Heart right ventricle (tissue), 16 donors: ENCODE results near the gene SLC43A2. TPM values are rescaled to one million over a fixed set of nuclear protein-coding genes. Genes with fewer than 3 reads are reported as not detected.

Experiments used
- ATAC-seq, 8 donors: fragments of 200-7000 bp; cut with Tn5 transposase; one replicate each; pipeline ENCODE4 v1.9.1; 2020; ENCODE audit warnings: mild to moderate bottlenecking in 8 of 8, moderate library complexity in 8 of 8, moderate number of reproducible peaks in 1 of 8
- DNase-seq, 2 donors: peaks; one replicate each; pipeline ENCODE4 v3.0.0-alpha.2; 2020
- H3K27ac ChIP-seq, 10 donors: fragments of 200-600 bp; sonication (generic) in 2 of 10; one replicate each; pipeline versions ENCODE4 v1.5.0 to v1.8.0; 2020 to 2022; ENCODE audit warnings: mild to moderate bottlenecking in 3 of 10
- H3K27me3 ChIP-seq, 7 donors: fragments of 200-600 bp; one replicate each; pipeline ENCODE4 v1.8.0; 2021 to 2022; ENCODE audit warnings: mild to moderate bottlenecking in 2 of 7
- H3K36me3 ChIP-seq, 9 donors: fragments of 200-600 bp; sonication (generic) in 1 of 9; one replicate each; pipeline versions ENCODE4 v1.5.0 to v1.8.0; 2020 to 2022; ENCODE audit warnings: mild to moderate bottlenecking in 2 of 9
- H3K4me1 ChIP-seq, 9 donors: fragments of 200-600 bp; sonication (generic) in 1 of 9; one replicate each; pipeline versions ENCODE4 v1.5.0 to v1.8.0; 2020 to 2022; ENCODE audit warnings: mild to moderate bottlenecking in 4 of 9
- H3K4me3 ChIP-seq, 10 donors: fragments of 200-600 bp; sonication (generic) in 2 of 10; one replicate each; pipeline versions ENCODE4 v1.5.0 to v1.8.0; 2020 to 2022; ENCODE audit warnings: mild to moderate bottlenecking in 7 of 10, moderate library complexity in 2 of 10
- H3K9me3 ChIP-seq, 11 donors: fragments of 200-600 bp in 10 of 11; sonication (generic) in 2 of 11; one replicate each; pipeline versions ENCODE4 v1.5.0 to v1.8.0; 2013 to 2022; ENCODE audit warnings: mild to moderate bottlenecking in 2 of 11, control low read depth in 1 of 11, moderate library complexity in 1 of 11
- WGBS, 2 donors: extraction: QIAGEN DNeasy Blood & Tissue Kit; methylation state at CpG; one replicate each; pipeline ENCODE4 v1.1.7; 2013; ENCODE audit warnings: inconsistent platforms in 1 of 2; 5-methylcytosine and 5-hydroxymethylcytosine counted together
- intact Hi-C, 10 donors: fragments of 100-400 bp; cut with DNase I; formaldehyde crosslinking; loops; one replicate each; pipeline versions ENCODE4 v1.11.1 to v1.14.2; 2022
- polyA plus RNA-seq, 2 donors: library from polyadenylated mRNA; stranded (reverse); fragments of 200-250 nt; gene quantifications; one replicate each; pipeline ENCODE4 v1.2.3, GENCODE V29; 2013
- total RNA-seq, 10 donors: library from RNA; stranded (reverse); fragmentation: NEBNext Ultra II Directional in 3 of 10; extraction: Animal tissue kit (Norgen Biotek cat#: 25700) in 3 of 10; gene quantifications; one replicate each; pipeline versions ENCODE4 v1.2.1 to v1.2.4, GENCODE V29; 2021 to 2023
- TF ChIP-seq, protein P1 (sequence below), 9 donors: fragments of 200-600 bp; sonication (generic) in 2 of 9; IDR thresholded peaks; one replicate each; pipeline versions ENCODE4 v1.5.0 to v1.8.0; 2021 to 2022; ENCODE audit warnings: antibody characterized with exemption in 9 of 9, mild to moderate bottlenecking in 5 of 9, moderate library complexity in 1 of 9
- donor health status: Arrhythmogenic right ventricular cardiomyopathy.
- donor health status: ischemic (EF 13 %, LVEDD 7.1; RV severe dilation, severe dysfunction).
- donor health status: healthy with polysubstance abuse.
- donor health status: DM: no; HTN: yes; CAD: no.
- donor health status: DM: no; HTN: no; CAD: no.
- donor health status: ischemic (EF 25% LVEDD 6.9; RV normal size, moderate dysfunction).
- donor health status: ischemic (EF 25% LVEDD 5.7; RV mildly dilated, moderate dysfunction).
- donor health status: healthy.
- donor health status: DM: yes; HTN: yes; CAD: no.
- donor health status: Ischemic cardiomyopathy.
- donor health status: ischemic (EF 35%, LVEDD 5.7; RV mildly dilated, moderate dysfunction).
- donor health status: nonischemic (EF 11% LVEDD 7.7; RV severe dilation, severe dysfunction).
- donor health status: DM: yes; HTN: yes; CAD: no.
- donor health status: PGD.
- donor health status: ischemic (EF 29% LVEDD 5.4; RV normal size, mild dysfunction).
- donor health status: nonischemic (EF 23%, LVEDD 6.1; RV moderate dilation, normal function).

Gene SLC43A2
- total and polyA plus RNA-seq, 12 donors = 1.6 to 16.4 (median 6.1) TPM

DNA sequence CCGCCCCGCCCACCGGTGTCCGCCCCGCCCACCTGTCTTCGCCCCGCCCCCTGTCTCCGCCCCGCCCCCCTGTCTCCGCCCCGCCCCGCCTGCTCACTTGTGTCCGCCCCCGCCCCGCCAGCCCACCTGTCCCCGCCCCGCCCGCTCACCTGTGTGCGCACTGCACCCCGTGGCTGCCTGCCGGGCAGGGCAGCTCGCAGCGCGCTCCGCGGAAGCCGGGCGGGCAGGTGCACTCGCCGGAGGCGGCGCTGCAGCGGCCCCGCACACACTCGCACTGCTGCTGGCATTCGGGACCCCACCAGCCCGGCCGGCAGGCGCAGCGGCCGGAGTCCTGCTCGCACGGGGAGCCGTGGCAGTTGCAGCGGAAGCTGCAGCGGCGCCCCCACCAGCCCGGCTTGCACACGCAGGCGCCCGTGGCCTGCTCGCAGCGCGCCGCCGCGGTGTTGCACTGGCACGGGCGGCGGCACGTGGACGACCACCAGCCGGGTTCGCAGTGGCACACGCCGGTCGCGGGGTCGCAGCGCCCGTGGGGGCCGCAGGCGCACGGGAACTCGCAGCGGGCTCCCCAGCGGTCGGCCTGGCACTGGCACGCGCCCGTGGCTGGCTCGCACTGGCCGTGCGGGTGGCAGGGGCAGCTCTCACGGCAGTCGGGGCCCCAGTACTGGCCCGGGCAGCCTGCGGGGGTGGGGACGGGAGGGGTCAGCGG is 14.8 kb upstream of the SLC43A2 start:
- TF ChIP-seq, protein P1, sequence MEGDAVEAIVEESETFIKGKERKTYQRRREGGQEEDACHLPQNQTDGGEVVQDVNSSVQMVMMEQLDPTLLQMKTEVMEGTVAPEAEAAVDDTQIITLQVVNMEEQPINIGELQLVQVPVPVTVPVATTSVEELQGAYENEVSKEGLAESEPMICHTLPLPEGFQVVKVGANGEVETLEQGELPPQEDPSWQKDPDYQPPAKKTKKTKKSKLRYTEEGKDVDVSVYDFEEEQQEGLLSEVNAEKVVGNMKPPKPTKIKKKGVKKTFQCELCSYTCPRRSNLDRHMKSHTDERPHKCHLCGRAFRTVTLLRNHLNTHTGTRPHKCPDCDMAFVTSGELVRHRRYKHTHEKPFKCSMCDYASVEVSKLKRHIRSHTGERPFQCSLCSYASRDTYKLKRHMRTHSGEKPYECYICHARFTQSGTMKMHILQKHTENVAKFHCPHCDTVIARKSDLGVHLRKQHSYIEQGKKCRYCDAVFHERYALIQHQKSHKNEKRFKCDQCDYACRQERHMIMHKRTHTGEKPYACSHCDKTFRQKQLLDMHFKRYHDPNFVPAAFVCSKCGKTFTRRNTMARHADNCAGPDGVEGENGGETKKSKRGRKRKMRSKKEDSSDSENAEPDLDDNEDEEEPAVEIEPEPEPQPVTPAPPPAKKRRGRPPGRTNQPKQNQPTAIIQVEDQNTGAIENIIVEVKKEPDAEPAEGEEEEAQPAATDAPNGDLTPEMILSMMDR (IDR thresholded peaks at IDR 0.05) = peak in 2 of 9 donors; percentile 19
- ATAC-seq = peak in 2 of 8 donors; percentile 3 to 6
- Histone ChIP-seq H3K9me3 (no peaks in the 10 kb centered on the region), H3K4me1 (peaks cover 36 to 65% (median 46%) of the 10 kb centered on the region in 9 donors), H3K27me3 (no peaks in the 10 kb centered on the region), H3K27ac (peak overlapping the region; percentile 66 to 95 (median 89)), H3K36me3 (peaks cover 0 to 43% (median 0%) of the 10 kb centered on the region in 9 donors), H3K4me3 (peak overlapping the region; percentile 1 to 68 (median 56))
- 5 to 6% methylated on average over 46 to 82 of the region's 90 CpGs for WGBS, 2 donors
- peak in 1 of 2 donors; percentile 41 for DNase-seq
- intact Hi-C loops = loop anchor here in 3 of 10 donors (5.0 to 10.0 kb wide), 3 partner anchors 71 to 389 kb away; no protein-coding TSS in a partner anchor

DNA sequence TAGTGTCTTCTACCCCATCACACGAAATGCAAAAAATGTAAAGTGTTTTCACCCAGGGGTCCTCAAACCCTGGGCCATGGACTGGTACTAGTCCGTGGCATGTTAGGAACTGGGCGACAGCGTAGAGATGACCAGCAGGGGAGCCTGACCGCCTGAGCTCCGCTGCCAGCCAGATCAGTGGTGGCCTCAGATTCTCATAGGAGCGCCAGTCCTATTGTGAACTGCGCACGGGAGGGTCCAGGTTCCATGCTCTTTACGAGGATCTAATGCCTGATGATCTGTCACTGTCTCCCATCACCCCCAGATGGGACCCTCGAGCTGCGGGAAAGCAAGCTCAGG is 12.4 kb upstream of the SLC43A2 start:
- ATAC-seq (no peak), DNase-seq (no peak)
- no peaks in the 10 kb centered on the region for H3K9me3 ChIP-seq
- intact Hi-C loops = loop anchor here in 3 of 10 donors (5.0 to 10.0 kb wide), 3 partner anchors 69 to 386 kb away; no protein-coding TSS in a partner anchor
- H3K4me3 ChIP-seq = no peak overlapping the region
- peaks cover 0 to 58% (median 8%) of the 10 kb centered on the region in 9 donors for H3K36me3 ChIP-seq
- no peaks in the 10 kb centered on the region for H3K27me3 ChIP-seq
- WGBS, 2 donors = 85 to 88% methylated on average over 12 of the region's 12 CpGs
- TF ChIP-seq, protein P1 (IDR thresholded peaks at IDR 0.05) = no peak
- no peak overlapping the region for H3K27ac ChIP-seq
- H3K4me1 ChIP-seq = peaks cover 12 to 47% (median 22%) of the 10 kb centered on the region in 9 donors

DNA sequence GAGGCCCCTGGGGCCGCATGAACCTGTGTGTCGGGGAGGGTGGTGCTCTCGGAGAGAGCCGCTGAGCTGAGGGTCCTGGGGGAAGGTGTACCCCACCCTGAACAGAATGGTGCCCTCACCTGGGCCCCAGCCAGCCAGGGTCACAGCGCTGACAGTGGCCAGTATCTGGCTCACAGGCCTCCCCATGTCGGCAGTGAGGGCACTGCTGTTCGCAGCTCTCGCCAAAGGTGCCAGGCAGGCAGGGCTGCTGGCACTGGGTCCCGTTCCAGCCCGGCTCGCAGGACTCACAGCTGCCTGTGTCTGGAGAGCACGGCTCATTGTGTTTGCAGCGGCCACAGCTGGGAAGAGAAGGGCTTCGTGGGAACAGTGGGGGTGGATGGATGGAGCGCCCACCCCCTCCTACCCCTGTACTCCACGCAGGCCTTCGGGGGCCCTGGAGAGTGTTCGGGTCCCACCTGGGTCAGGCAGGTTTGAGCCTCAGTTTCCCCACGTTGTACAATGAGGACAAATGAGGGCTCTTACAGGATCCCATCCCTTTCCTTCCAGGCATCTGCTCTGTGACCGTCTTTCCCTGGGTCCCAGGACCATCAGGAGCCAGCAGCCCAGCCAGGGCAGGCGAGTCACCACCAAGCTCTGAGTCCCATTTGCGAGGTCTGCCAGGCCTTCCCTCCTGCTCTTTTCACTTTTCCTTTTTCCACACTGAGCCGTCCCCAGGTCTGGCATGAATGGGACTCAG is 11.9 kb upstream of the SLC43A2 start:
- Histone ChIP-seq H3K4me1 (peaks cover 9 to 42% (median 19%) of the 10 kb centered on the region in 9 donors), H3K27ac (peak overlapping the region in 3 of 10 donors; percentile 4 to 44 (median 41)), H3K9me3 (no peaks in the 10 kb centered on the region), H3K36me3 (peaks cover 0 to 60% (median 11%) of the 10 kb centered on the region in 9 donors), H3K4me3 (no peak overlapping the region), H3K27me3 (no peaks in the 10 kb centered on the region)
- TF ChIP-seq, protein P1 (IDR thresholded peaks at IDR 0.05) = no peak
- DNase-seq (no peak), ATAC-seq (peak in 6 of 8 donors; percentile 6 to 48 (median 17))
- intact Hi-C loops = loop anchor here in 3 of 10 donors (5.0 to 10.0 kb wide), 3 partner anchors 68 to 386 kb away; no protein-coding TSS in a partner anchor
- WGBS, 2 donors = 68 to 77% methylated on average over 23 of the region's 23 CpGs

DNA sequence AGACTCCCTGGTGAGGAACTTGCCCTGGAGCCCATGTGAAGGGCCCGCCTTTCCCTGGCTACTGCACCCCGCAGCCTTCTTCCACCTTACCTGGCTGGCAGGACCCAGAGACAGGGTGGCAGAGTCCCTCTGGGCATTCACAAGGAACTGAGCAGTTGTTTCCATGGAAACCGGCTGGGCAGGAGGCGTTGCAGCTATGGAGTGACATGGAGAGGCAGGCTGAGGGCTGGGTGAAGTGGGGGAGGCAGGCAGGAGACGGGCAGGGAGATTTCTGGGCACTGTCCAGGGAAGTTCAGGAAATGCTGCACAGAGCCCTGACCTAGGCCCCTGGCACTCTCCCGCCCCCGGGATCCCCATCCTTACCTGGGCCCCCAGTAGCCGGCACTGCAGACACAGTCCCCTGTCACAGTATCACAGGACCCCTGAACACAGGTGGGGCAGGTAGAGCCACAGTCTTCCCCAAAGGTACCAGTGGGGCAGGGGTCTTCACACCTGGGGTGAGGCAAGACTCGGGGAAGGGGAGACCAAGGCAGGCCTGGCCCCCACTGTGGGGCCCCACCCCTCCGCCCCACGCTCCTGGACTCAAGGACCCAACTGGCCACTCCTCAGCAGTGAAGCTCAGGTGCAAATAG is 11.0 kb upstream of the SLC43A2 start:
- peak in 1 of 8 donors; percentile 7 for ATAC-seq
- TF ChIP-seq, protein P1 (IDR thresholded peaks at IDR 0.05) = no peak
- Histone ChIP-seq H3K27ac (peak overlapping the region in 3 of 10 donors; percentile 4 to 44 (median 41)), H3K27me3 (no peaks in the 10 kb centered on the region), H3K4me1 (peaks cover 9 to 34% (median 16%) of the 10 kb centered on the region in 9 donors), H3K36me3 (peaks cover 0 to 68% (median 15%) of the 10 kb centered on the region in 9 donors), H3K9me3 (no peaks in the 10 kb centered on the region), H3K4me3 (no peak overlapping the region)
- 76 to 82% methylated on average over 11 of the region's 11 CpGs for WGBS, 2 donors
- intact Hi-C loops = loop anchor here in 3 of 10 donors (5.0 to 10.0 kb wide), 3 partner anchors 67 to 385 kb away; no protein-coding TSS in a partner anchor
- no peak for DNase-seq
